ENCODE results near the gene C11orf54. TPM values are rescaled to one million over a fixed set of nuclear protein-coding genes. Genes with fewer than 3 reads are reported as not detected.
"Not testable (repeated sequence)": the region's sequence is repeated elsewhere in the genome, so short reads cannot be mapped to it uniquely, and the experiment has no call there.

The C11orf54 gene
- total RNA-seq, 2 donors from 2014 or later: 19.6 to 25.5 TPM

DNA sequence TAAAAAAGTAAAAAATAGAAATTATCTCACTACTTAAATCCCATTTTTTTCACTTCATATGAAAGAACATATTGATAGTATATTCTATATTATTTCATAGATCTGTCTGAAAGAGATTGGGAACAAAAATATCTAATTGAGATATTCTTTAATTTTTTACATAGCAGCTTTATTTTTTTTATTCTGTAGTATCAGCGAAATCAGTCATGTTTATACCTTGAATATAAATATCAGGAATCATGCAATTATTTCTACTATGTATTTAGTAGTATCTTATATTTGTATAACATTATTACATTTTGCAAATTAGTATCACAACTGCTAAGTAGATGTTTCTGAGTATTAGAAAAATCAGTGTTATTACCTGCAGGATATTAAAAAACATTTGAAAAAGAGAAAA is 20.4 kb downstream of the C11orf54 start:
- no peak for ATAC-seq
- H3K27ac Mint-ChIP-seq: no peak overlapping the region
- no peaks in the 10 kb centered on the region for H3K4me1 Mint-ChIP-seq (ENCODE audit: low read depth in 2 of 2)
- no peaks in the 10 kb centered on the region for H3K27me3 Mint-ChIP-seq
- no peaks in the 10 kb centered on the region for H3K36me3 Mint-ChIP-seq
- no peaks in the 10 kb centered on the region for H3K9me3 Mint-ChIP-seq
- no peak for DNase-seq (ENCODE audit: low spot score)
- H3K4me3 Mint-ChIP-seq: no peak overlapping the region

DNA sequence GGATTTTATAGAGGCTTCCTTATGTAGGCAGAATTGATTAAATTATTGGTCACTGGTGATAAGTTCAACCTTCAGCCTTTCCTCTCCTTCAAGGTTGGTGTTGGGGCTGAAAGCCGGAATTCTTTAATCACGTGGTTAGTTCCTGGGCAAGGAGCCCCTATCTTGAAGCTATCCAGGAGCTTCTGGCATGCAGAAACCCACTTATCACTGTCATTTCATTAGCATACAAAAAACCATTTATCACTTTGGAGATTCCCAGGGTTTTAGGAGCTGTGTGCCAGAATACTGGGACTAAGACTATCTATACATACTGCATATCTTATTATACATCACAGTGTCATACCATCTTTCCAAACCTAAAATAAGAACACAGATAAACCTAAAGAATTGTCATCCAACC is 24.1 kb downstream of the C11orf54 start:
- H3K4me1 Mint-ChIP-seq (ENCODE audit: low read depth in 2 of 2): no peaks in the 10 kb centered on the region
- H3K36me3 Mint-ChIP-seq: no peaks in the 10 kb centered on the region
- ATAC-seq: no peak
- H3K27ac Mint-ChIP-seq: no peak overlapping the region
- DNase-seq (ENCODE audit: low spot score): no peak
- no peak overlapping the region for H3K4me3 Mint-ChIP-seq
- H3K9me3 Mint-ChIP-seq: no peaks in the 10 kb centered on the region
- H3K27me3 Mint-ChIP-seq: no peaks in the 10 kb centered on the region

DNA sequence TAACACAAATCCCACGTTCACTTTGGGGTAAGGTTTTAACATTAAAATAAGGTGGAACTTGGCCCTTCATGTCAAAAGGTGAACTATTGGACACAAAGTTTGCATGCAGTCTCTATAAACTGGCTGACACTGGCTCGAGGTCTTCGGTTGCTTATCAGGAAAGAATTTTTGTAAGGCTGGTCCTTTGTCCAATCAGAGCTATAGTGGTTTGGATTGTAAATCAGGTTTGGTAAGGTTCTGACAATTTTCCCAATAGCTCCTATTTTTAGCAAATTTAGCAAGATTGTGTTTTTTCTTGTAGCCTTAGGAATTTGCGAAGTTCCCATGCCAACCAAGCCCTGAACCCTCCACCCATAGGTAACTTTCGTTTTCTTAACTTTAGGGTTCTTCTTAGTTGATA is 25.0 kb downstream of the C11orf54 start:
- H3K27me3 Mint-ChIP-seq: no peaks in the 10 kb centered on the region
- H3K36me3 Mint-ChIP-seq: no peaks in the 10 kb centered on the region
- no peak overlapping the region for H3K27ac Mint-ChIP-seq
- H3K9me3 Mint-ChIP-seq: no peaks in the 10 kb centered on the region
- DNase-seq (ENCODE audit: low spot score) (no peak), ATAC-seq (no peak)
- no peak overlapping the region for H3K4me3 Mint-ChIP-seq
- H3K4me1 Mint-ChIP-seq (ENCODE audit: low read depth in 2 of 2): no peaks in the 10 kb centered on the region

DNA sequence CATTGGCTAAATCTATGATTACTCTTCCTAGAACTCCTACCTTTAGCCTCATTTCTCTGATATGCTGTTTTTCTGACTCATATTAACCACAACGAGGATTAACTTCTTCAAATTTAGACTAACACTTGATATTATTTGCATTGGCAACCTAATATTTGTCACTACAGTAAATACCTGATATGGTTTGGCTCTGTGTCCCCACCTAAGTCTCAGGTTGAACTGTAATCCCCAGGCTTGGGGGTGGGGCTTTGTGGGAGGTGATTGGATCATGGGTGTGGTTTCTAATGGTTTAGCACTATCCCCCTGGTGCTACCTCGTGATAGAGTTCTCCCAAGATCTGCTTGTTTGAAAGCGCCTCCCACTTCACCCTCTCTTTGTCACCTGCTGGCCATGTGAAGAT is 25.5 kb downstream of the C11orf54 start:
- Mint-ChIP-seq H3K9me3 (no peaks in the 10 kb centered on the region), H3K4me3 (no peak overlapping the region), H3K36me3 (no peaks in the 10 kb centered on the region), H3K27ac (no peak overlapping the region), H3K27me3 (no peaks in the 10 kb centered on the region), H3K4me1 (ENCODE audit: low read depth in 2 of 2) (no peaks in the 10 kb centered on the region)
- no peak for ATAC-seq
- DNase-seq (ENCODE audit: low spot score): no peak

DNA sequence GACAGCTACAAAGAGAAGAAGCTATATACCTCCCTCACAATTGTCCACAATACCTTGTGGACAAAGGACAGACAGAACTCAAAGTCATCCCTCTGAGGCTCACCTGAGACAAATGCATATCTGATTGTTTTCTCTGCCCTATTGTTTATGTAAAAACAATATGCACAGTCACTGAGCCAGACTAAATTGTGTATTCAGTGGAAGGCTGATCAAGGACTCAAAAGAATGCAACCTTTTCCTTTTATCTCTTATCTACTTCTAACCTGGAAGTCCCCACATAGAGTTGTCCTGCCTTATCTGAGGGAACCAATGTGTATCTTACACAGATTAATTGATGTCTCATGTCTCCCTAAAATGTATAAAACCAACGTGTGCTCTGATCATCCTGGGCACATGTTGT is 28.7 kb downstream of the C11orf54 start:
- Mint-ChIP-seq H3K36me3 (no peaks in the 10 kb centered on the region), H3K27ac (no peak overlapping the region), H3K4me1 (ENCODE audit: low read depth in 2 of 2) (no peaks in the 10 kb centered on the region), H3K9me3 (no peaks in the 10 kb centered on the region), H3K27me3 (no peaks in the 10 kb centered on the region), H3K4me3 (no peak overlapping the region)
- ATAC-seq: no peak
- no peak for DNase-seq (ENCODE audit: low spot score)

DNA sequence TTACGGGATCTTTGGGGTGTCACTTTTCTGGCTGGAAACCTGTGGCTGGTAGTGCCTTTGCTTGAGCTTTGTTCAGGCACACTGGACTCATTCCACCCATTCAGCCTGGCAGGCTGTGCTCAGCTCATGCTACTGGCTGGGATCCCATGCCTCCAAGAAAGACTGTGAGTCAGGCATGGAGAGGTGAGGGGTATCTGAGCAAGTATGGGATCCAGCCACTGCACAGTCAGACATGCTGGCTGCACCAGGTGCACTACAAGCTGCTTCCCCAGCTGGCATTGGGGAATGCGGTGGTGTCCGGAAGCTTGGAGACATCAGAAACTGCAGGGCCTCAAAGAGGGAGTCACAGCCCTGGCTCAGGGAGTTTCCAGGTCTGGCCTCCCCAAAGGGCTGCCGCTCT is 30.7 kb downstream of the C11orf54 start:
- Mint-ChIP-seq H3K27me3 (no peaks in the 10 kb centered on the region), H3K36me3 (no peaks in the 10 kb centered on the region), H3K4me3 (no peak overlapping the region), H3K4me1 (ENCODE audit: low read depth in 2 of 2) (no peaks in the 10 kb centered on the region), H3K27ac (no peak overlapping the region), H3K9me3 (no peaks in the 10 kb centered on the region)
- DNase-seq (ENCODE audit: low spot score) (no peak), ATAC-seq (no peak)

DNA sequence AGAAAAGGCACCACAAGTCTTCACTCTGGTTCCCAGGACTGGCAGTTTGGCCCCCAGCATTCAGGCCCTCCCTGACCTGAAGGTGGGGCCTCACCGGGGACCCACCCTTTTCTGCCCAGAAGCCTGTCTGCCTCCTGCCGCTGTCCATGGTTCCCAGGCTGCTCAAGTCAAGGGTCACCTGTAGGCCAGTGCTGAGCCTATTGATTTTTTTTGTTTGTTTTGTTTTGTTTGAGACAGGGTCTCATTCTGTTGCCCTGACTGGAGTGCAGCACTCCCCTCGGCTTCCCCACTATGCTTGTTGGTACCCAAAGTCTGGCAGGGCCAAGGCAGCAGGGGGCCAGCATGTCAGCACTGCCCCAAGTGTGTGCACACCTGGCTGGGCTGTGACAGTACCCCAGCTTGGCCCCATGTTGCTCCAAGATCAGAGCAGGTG is 31.6 kb downstream of the C11orf54 start:
- H3K4me3 Mint-ChIP-seq: no peak overlapping the region
- no peaks in the 10 kb centered on the region for H3K27me3 Mint-ChIP-seq
- no peak for DNase-seq (ENCODE audit: low spot score)
- no peaks in the 10 kb centered on the region for H3K4me1 Mint-ChIP-seq (ENCODE audit: low read depth in 2 of 2)
- no peaks in the 10 kb centered on the region for H3K36me3 Mint-ChIP-seq
- peak in 1 of 2 donors; percentile 17 for ATAC-seq
- no peaks in the 10 kb centered on the region for H3K9me3 Mint-ChIP-seq
- H3K27ac Mint-ChIP-seq: no peak overlapping the region

DNA sequence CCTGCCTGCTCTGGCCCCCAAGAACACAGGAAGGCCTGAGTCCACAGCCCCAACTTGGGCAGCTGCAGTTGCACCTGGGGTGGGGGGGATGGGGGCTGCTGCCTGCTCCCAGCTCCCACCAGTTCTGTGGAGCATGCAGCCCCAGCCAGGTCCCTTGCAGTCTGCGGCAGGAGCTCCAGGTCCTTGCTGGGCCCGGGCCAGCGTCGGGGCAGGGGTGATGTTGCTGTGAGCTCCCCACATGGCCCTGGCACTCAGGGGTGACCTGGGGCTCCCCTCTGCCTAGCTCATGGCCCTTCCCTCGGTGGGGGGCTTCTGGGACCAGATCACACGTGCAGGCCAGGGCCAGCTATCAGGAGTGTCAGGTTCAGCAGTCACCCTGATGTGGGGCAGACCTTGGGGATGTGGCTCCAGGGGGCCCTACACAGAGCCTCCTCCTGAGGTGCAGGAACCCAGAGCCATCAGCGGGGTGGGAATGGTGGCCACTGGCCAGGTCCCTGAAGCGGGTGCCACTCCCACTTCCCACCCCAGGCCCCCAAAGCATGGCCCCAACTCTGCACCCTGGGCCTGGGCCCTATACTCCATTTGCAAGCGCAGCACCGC is 32.2 kb downstream of the C11orf54 start:
- Mint-ChIP-seq H3K27ac (no peak overlapping the region), H3K27me3 (no peaks in the 10 kb centered on the region), H3K4me3 (no peak overlapping the region), H3K9me3 (no peaks in the 10 kb centered on the region), H3K4me1 (ENCODE audit: low read depth in 2 of 2) (no peaks in the 10 kb centered on the region), H3K36me3 (no peaks in the 10 kb centered on the region)
- DNase-seq (ENCODE audit: low spot score) (no peak), ATAC-seq (peak; percentile 24 to 40)

DNA sequence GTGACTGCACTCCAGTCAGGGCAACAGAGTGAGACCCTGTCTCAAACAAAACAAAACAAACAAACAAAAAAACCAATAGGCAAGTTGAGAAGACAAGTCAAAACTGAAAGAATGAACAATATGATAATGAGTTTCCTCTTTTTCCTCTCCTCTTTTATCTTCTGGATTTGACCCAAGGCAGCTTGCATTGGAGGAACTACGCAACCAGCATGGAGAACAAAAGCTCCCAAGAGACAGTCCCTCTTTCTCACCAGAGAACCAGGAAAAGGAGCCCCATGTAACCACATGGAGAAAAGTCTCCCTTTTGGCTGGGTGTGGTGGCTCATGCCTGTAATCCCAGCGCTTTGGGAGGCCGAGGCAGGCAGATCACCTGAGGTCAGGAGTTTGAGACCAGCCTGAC is 33.1 kb downstream of the C11orf54 start:
- H3K27me3 Mint-ChIP-seq; H3K9me3 Mint-ChIP-seq; H3K4me3 Mint-ChIP-seq; H3K36me3 Mint-ChIP-seq; ATAC-seq; DNase-seq (ENCODE audit: low spot score); H3K27ac Mint-ChIP-seq; H3K4me1 Mint-ChIP-seq (ENCODE audit: low read depth in 2 of 2): not testable (repeated sequence)

DNA sequence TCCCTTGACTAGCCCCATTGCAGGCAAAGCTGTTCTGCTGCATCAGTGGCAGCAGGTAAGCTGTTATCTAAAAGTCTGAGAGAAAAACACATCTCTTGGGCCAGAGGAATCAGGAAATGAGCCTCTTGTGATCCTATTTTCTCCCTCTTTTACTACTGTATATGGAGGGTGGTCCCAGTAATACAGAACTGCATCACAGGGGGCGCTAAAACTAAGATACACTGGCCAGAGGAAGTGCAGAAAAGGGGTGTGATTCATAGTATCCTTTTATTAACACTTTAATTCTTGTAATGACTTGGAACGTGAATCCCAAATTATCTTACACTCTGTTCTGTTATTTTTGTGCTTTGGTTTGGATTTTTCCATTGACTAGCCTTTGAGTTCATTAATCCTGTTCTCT is 33.8 kb downstream of the C11orf54 start:
- Mint-ChIP-seq H3K4me1 (ENCODE audit: low read depth in 2 of 2) (no peaks in the 10 kb centered on the region), H3K4me3 (no peak overlapping the region), H3K36me3 (no peaks in the 10 kb centered on the region), H3K9me3 (no peaks in the 10 kb centered on the region), H3K27me3 (no peaks in the 10 kb centered on the region), H3K27ac (no peak overlapping the region)
- ATAC-seq (no peak), DNase-seq (ENCODE audit: low spot score) (no peak)

DNA sequence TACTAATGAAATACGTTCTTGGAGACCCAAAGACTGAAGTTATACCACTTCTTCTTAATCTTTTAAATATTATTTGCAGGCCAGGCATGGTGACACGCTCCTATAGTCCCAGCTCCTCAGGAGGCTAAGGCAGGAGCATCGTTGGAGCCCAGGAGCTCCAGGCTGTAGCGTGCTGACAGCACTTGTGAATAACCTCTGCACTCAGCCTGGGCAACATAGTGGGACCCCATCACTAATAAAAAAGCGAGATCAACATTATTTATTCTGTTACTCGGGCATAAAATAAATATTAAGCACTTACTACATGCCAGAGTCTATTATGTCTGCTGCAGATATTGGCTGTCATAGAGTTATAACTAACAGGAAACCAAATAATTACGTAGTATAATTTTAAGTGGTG is 41.9 kb downstream of the C11orf54 start:
- H3K4me1 Mint-ChIP-seq (ENCODE audit: low read depth in 2 of 2): peaks cover 29 to 41% of the 10 kb centered on the region in 2 donors
- peaks cover 8% of the 10 kb centered on the region for H3K36me3 Mint-ChIP-seq
- H3K27me3 Mint-ChIP-seq: no peaks in the 10 kb centered on the region
- no peak for ATAC-seq
- H3K4me3 Mint-ChIP-seq: peak overlapping the region; percentile 95
- no peak for DNase-seq (ENCODE audit: low spot score)
- H3K27ac Mint-ChIP-seq: peak overlapping the region; percentile 84 to 99
- H3K9me3 Mint-ChIP-seq: no peaks in the 10 kb centered on the region

DNA sequence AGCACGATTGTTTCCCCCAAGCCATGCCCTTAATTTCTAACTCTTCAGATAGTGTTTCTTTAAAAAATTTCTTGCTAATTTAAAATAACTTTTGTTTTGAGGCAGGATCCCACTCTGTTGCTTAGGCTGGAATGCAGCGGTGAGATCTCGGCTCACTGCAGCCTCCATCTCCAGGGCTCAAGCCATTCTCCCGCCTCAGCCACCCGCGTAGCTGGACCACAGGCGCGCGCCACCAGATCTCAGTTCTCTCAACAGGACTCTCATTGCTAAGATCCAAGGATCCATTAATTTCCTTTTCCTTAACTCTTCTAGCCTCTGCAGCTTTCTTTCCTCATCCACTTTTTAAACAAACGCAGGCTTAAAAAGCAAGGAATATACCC is 42.3 kb downstream of the C11orf54 start:
- Mint-ChIP-seq H3K36me3 (peaks cover 8% of the 10 kb centered on the region), H3K4me3 (peak overlapping the region; percentile 95), H3K4me1 (ENCODE audit: low read depth in 2 of 2) (peaks cover 29 to 41% of the 10 kb centered on the region in 2 donors), H3K27me3 (no peaks in the 10 kb centered on the region), H3K27ac (peak overlapping the region; percentile 84 to 99), H3K9me3 (no peaks in the 10 kb centered on the region)
- no peak for DNase-seq (ENCODE audit: low spot score)
- ATAC-seq: peak; percentile 50 to 56

DNA sequence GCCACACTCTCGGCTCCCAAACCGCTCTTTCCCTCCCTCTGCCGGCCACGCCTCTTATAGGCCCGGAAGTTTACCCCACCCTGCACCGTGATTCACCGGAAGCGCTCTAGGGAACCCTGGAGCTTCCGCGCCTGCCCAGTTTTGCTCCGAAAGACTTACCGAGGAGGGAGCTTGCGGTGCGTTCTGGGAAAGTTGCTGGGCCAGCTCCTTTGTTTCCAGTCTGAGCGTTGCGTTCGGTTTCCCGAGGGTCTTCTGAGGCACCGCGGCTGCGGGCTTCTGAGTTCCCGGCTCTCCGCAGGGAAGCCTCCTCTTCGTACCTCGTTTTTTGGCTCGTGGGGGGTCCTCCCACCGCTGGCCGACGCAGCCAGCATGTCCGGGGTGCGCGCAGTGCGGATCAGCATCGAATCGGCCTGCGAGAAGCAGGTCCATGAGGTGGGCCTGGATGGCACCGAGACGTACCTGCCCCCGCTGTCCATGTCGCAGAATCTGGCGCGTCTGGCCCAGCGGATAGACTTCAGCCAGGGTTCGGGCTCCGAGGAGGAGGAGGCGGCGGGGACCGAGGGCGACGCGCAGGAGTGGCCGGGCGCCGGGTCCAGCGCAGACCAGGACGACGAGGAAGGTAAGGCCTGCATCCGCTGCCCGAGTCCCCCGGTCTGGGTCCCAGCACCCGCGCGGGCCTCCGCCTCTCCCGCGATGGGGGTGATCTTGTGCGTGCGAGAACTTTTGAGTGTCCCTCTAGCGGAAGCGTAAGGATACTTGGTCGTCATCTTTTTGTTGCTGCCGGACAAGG is 42.9 kb downstream of the C11orf54 start, which contains the start of gene MED17:
TSS of gene MED17 (plus strand) at position 138 of the 790 bp plus-strand sequence. CDS start at position 370, 232 bp downstream.
- ATAC-seq (peak; percentile 96 to 99), DNase-seq (ENCODE audit: low spot score) (peak; percentile 92)
- Mint-ChIP-seq H3K4me1 (ENCODE audit: low read depth in 2 of 2) (peaks cover 31 to 41% of the 10 kb centered on the region in 2 donors), H3K27ac (peak within 1 kb of the TSS; percentile 84 to 99), H3K4me3 (peak within 1 kb of the TSS; percentile 95), H3K36me3 (peaks cover 8% of the 10 kb centered on the region), H3K27me3 (no peaks in the 10 kb centered on the region), H3K9me3 (no peaks in the 10 kb centered on the region)

DNA sequence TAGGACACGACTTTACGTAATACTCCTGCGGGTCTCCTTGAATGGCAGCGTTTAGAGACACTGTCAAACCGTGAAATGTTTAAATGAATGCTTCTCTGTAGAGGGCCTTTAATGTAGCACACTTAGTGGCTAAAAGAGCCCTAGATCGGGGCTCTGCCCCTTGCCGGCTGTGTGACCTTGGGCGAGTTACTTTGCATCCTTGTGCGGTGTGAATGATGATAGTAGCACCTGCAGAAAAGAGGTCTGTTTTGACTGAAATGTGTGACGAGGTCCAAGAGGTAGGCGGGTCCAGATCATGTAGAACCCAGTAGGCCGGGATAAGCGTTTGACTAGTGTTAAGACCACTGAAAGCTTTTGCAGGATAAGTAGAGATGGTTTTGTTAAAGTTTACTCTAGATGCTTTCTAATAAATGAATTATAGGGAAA is 43.5 kb downstream of the C11orf54 start:
- H3K4me3 Mint-ChIP-seq: peak overlapping the region; percentile 95
- DNase-seq (ENCODE audit: low spot score): no peak
- H3K36me3 Mint-ChIP-seq: peaks cover 11% of the 10 kb centered on the region
- H3K27ac Mint-ChIP-seq: peak overlapping the region; percentile 84 to 99
- peak; percentile 7 to 59 for ATAC-seq
- H3K4me1 Mint-ChIP-seq (ENCODE audit: low read depth in 2 of 2): peaks cover 31 to 41% of the 10 kb centered on the region in 2 donors
- H3K9me3 Mint-ChIP-seq: no peaks in the 10 kb centered on the region
- no peaks in the 10 kb centered on the region for H3K27me3 Mint-ChIP-seq
